Measurements from ENCODE around the gene POLQ.
"Not testable (repeated sequence)": the region's sequence is repeated elsewhere in the genome, so short reads cannot be mapped to it uniquely, and the experiment has no call there.

POLQ gene

DNA sequence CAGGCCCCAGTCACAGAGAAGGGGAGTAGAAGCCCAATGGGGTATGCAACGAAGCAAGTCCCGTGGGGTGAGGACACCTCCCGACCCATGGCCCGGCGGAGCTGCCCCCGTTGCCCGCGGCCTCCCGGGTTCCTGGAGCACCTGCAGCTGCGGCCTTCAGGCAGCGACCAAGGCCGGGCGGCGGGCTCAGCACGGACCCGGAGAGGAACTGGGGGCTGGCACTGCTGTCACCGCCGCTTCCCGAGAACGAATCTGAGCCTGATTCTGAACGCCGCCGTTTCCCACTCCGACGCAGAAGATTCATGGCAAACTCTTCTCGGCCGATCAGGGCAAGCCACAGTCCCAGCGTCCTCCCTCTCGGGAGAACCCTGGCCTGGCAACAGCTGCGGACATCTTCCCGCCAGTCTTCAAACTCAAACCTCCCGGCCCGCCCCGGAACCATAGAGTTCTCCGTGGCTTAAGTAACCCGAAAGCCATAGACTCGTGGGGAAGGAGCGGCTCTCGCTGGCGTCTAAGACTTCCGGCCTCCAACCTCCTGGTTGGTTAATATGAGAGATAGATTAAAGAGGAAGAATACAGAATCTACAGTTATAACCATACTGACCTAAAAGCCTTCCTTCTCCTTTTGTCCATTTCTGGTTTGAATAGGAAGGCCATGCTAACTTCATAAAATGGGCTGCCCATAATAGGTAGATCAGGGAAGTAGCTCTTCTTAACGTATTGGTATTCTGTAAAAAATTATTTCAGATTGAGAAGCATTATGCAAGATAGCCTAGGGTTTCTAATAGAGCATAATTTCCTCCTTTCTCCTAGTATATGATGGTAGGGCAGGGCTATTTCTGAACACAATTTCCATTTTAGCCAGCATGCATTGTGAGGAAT, at the start of gene POLQ:
Gene POLQ, minus strand, starts transcription at position 415 of the 882 bp plus-strand sequence. Its CDS starts 111 bp downstream, at position 304.
- in situ Hi-C loops (cut with MboI; ENCODE audit: low pct_unique_long_range_greater_than_20kb, low sequenced_read_pairs, unreplicated experiment): loop anchor here (10.0 kb wide), 1 partner anchor 549 kb away; no protein-coding TSS in a partner anchor
- DNase-seq (ENCODE audit: low spot score): peak; percentile 90
- TF ChIP-seq, protein P1, sequence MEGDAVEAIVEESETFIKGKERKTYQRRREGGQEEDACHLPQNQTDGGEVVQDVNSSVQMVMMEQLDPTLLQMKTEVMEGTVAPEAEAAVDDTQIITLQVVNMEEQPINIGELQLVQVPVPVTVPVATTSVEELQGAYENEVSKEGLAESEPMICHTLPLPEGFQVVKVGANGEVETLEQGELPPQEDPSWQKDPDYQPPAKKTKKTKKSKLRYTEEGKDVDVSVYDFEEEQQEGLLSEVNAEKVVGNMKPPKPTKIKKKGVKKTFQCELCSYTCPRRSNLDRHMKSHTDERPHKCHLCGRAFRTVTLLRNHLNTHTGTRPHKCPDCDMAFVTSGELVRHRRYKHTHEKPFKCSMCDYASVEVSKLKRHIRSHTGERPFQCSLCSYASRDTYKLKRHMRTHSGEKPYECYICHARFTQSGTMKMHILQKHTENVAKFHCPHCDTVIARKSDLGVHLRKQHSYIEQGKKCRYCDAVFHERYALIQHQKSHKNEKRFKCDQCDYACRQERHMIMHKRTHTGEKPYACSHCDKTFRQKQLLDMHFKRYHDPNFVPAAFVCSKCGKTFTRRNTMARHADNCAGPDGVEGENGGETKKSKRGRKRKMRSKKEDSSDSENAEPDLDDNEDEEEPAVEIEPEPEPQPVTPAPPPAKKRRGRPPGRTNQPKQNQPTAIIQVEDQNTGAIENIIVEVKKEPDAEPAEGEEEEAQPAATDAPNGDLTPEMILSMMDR (IDR thresholded peaks at IDR 0.05; ENCODE audit: extremely low read depth, insufficient read depth, missing control alignments): no peak

DNA sequence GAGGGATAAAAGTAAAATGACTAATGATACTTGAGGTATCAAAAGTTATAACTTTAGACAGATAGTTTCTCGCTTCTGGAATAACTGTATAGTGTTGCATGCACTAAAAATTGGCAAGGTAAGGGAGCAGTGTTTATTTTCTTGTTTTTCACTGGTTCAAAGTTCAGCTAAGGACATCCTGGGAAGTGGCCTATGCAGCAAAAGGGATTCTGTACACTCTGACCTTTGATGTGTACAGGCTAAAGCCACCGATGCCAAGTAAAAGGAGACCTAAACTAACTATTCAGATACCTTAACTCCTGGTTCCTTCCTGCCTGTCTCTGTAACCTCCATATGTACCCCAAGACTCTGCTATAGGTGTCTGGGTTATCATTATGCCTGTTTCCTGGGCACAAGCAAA, 49.1 kb upstream of the POLQ start:
- TF ChIP-seq, protein P1 (IDR thresholded peaks at IDR 0.05; ENCODE audit: extremely low read depth, insufficient read depth, missing control alignments): no peak
- in situ Hi-C loops (cut with MboI; ENCODE audit: low pct_unique_long_range_greater_than_20kb, low sequenced_read_pairs, unreplicated experiment): no loop called here
- no peak for DNase-seq (ENCODE audit: low spot score)

DNA sequence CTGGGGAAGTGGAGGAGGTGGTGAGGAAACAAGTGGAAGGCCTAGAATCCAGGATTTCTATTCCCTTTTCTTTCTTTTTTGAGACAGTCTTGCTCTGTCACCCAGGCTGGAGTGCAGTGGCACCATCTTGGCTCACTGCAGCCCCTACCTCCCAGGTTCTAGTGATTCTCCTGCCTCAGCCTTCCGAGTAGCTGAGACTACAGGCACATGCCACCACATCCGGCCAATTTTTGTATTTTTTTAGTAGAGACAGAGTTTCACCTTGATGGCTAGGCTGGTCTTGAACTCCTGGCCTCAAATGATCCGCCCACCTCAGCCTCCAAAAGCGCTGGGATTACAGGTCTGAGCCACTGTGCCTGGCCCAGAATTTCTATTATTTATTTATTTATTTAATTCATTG, 48.0 kb upstream of the POLQ start:
- in situ Hi-C loops (cut with MboI; ENCODE audit: low pct_unique_long_range_greater_than_20kb, low sequenced_read_pairs, unreplicated experiment); DNase-seq (ENCODE audit: low spot score): not testable (repeated sequence)

DNA sequence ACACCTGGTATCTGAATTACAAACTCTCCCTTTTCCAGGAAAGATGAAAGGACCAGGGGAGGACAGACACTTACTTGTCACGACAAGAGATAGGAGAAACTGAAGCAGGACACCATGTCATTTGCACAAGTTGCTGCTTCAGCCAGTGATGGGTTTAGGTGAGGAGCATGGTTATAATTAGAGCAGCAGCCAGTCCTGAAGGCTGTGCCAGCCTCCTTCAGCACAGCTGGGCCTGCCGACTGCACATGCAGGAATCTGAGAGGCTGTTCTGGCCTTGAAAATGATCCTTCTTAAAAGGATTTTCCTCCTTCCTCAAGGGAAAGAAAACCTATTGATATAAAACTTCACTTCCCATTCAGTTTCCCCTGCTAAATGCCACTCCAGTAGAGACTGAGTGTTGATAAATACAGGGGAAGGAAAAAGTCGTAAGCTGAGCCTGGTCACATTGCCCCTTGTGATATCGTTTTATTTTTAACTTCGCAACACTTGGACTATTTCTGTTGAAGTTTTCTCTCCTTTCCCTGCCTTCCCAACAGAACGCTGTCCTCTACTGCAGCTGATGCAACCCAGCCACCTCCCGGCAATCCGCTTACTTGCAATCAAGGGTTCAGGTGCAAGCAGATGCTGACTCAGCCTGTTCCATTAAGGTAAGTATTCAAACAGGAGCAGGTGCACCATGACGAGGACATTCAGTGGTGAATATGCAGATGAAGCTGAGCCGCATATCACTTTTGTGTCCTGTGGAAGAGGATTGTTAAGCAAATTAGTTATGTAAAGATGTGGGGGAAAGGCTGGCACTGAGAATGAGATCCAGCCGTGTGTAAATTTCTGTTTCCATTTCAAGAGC, 47.3 kb upstream of the POLQ start, which contains the start of gene FBXO40:
Gene FBXO40, plus strand, starts transcription at position 524 of the 847 bp plus-strand sequence. CDS start 27,197 bp downstream, outside the sequence.
- in situ Hi-C loops (cut with MboI; ENCODE audit: low pct_unique_long_range_greater_than_20kb, low sequenced_read_pairs, unreplicated experiment): no loop called here
- TF ChIP-seq, protein P1 (IDR thresholded peaks at IDR 0.05; ENCODE audit: extremely low read depth, insufficient read depth, missing control alignments): no peak
- no peak for DNase-seq (ENCODE audit: low spot score)

DNA sequence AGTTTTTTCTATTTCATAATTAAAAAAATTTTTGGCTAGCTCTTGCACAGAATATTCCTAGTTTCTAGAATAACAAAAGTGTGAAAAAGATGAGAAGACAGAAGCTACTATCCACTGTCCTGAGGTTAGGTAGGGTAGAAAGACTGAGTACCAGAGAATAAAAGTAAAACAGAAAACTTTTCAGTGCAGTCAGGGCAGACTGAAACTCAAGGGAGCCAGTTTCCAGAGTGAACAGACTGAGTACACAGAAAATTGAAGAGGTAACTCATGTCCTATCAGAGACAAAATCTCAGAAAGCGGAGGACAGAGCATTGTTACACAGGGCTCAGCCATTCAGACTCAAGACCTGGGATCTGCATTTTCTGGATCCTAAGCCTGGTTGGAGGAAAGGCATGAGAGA, 38.6 kb upstream of the POLQ start:
- TF ChIP-seq, protein P1 (IDR thresholded peaks at IDR 0.05; ENCODE audit: extremely low read depth, insufficient read depth, missing control alignments): no peak
- no peak for DNase-seq (ENCODE audit: low spot score)

DNA sequence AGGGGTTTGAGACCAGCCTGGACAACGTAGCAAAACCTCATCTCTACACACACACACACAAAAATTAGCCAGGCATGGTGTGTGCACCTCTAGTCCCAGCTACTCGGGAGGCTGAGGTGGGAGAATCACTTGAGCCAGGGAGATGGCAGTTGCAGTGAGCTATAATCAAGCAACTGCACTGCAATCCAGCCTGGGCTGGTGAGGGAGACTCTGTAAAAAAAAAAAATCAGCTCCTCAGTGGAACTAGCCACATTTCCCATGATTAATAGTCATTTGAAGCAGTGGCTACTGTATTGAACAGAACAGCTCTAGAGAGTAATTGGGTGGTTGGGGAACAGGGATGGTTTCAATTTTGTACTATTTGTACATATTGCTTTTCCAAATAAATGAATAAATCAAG, 35.9 kb upstream of the POLQ start:
- TF ChIP-seq, protein P1 (IDR thresholded peaks at IDR 0.05; ENCODE audit: extremely low read depth, insufficient read depth, missing control alignments): no peak
- no peak for DNase-seq (ENCODE audit: low spot score)
- in situ Hi-C loops (cut with MboI; ENCODE audit: low pct_unique_long_range_greater_than_20kb, low sequenced_read_pairs, unreplicated experiment): no loop called here

More for the DNA sequence above, 38.6 kb upstream of the POLQ start:
- in situ Hi-C loops (cut with MboI; ENCODE audit: low pct_unique_long_range_greater_than_20kb, low sequenced_read_pairs, unreplicated experiment): no loop called here
